ENCODE measurements around the gene TMEM220.
"Not testable (repeated sequence)": the region's sequence is repeated elsewhere in the genome, so short reads cannot be mapped to it uniquely, and the experiment has no call there.

TMEM220 gene

GRCh38 chr17:10754109-10754508, 24.3 kb upstream of the TMEM220 start:
- DNase-seq: peak; percentile 21

- no peak for DNase-seq
Observed at GRCh38 chr17:10752696-10753095, 22.9 kb upstream of the TMEM220 start.

DNA sequence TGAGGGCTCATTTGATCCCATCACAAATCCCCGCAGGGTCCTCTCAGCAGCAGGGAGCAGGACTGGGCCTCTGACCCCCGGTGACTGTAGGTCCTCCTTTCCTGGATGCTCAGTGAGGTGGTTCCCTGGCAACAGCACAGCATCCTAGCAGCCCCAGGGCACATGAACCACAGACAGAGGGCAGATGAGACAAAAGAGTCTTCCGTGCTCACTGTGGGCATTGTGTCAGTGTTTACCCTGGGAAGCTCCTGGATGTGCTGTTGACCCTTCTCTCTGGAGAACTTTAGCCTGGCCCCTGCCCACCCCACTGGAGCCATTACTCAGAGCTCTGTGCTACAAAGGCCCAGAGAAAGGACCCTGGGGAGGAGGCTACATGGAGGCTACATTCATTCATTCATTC, 21.7 kb upstream of the TMEM220 start:
- DNase-seq: no peak

- DNase-seq: no peak
Observed at GRCh38 chr17:10750210-10750609, 20.4 kb upstream of the TMEM220 start.

- DNase-seq: no peak
Observed at GRCh38 chr17:10748531-10749181, 18.8 kb upstream of the TMEM220 start.

DNA sequence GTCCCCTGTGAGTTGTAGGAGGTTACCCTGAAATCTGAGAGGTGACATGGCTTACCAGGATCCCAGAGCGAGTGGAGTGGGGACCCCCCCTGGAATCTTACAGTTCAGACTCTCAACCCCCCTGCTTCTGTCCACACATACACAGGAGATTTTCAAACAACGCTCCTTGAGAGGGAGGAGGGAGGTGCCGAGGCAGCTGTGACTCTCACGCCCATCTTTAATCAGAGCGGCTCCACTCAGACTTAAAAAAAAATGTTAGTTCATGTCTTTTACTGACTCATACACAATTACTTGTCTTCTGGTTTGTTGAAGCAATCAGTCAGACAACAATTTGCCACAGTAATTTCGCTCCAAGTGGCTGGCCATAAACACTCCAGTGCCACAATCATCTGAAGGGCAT, 15.4 kb upstream of the TMEM220 start:
- DNase-seq: no peak

DNA sequence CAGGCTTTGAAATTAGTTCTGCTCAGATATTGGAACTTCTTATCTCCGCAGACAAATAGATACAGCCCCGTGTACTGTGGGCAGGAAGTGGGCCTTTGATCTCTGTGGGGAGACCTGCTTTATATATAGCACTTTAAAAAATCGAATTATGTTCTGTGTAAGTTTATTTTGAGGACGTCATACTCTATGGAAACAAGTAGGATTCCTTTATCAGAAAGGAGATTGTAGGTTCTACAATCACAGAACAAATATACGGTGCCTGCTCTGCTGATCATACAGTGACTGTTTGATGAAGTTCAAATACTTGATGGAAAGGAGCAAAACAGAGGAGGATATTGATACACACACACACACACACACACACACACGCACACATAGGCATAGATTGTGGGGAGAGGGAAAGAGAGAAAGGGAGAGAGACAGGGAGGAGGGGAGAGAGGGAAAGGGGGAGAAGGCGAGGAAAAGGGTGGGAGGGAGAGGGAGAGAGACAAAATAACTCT, 14.7 kb upstream of the TMEM220 start:
- DNase-seq: no peak

- DNase-seq: no peak
Observed at GRCh38 chr17:10743316-10744009, 13.6 kb upstream of the TMEM220 start.

DNA sequence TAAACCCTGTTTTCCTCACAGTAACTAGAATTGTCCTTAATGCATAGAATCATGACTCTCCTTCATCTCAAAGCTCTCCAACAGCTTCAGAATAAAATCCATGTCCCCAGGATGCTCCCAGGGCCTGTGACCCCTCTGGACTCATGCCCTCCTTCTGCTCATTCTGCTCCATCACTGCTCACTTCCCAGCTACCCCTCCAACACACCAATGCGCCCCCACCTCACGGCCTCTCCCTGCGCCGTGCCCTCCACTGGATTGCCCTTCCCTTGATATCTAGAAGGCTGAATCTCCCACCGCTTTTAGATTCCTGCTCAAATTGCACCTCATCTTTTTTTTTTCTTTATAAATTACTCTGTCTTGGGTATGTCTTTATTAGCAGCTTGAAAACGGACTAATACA, 12.6 kb upstream of the TMEM220 start:
- no peak for DNase-seq

DNA sequence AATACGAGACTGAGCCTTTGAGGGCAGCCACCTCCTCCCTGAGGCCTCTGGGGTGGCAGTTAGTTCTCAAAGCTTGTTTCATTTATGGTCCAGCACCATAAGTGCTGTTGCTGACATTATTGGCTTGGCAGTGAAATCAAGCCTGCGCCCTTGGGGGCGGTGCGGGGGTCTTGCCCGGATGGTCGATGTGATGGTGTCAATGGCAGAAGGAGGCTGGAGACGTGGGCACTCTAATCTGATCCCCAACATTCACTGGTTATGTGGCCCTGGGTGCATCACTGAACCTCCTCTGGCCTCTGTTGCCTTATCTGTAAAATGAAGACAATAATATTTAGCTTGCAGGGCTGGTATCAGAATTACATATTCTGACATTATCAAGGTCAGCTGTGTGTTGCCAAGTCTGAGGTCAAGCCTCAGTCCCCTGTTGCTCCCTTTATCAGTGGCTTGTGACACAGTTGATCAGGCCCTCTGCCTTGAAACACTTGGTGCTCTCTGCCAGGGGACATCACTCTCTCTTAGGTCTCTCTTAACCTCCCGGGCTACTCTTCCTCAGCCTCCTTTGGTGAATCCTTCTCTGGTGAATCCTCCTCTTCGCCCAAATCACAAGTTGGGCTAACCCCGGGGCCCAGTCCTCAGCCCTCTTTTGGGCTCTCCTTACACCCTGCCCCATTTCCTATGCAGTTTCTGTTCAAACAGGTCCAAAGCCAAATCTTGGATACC, 11.8 kb upstream of the TMEM220 start:
- no peak for DNase-seq

DNA sequence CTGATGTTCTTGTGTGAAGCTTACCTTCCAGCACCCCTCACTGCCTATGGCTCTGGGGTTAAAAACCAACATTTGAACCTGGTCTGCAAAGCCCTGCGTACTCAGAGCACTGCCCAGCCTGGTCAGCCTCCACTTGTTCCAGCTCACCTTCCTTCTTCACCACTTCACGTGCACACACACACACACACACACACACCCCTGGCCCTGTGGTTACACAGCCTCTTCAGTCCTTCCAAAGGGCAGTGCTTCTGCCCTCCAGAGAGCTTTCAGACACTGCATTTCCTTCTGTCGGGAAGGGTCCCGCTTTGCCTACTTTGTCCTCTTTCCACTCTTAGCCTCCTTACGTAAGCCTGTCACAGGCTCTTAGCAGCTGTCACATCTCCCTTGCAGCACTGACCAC, 9.6 kb upstream of the TMEM220 start:
- DNase-seq: no peak

- DNase-seq: no peak
Observed at GRCh38 chr17:10738521-10739258, 8.9 kb upstream of the TMEM220 start.

DNA sequence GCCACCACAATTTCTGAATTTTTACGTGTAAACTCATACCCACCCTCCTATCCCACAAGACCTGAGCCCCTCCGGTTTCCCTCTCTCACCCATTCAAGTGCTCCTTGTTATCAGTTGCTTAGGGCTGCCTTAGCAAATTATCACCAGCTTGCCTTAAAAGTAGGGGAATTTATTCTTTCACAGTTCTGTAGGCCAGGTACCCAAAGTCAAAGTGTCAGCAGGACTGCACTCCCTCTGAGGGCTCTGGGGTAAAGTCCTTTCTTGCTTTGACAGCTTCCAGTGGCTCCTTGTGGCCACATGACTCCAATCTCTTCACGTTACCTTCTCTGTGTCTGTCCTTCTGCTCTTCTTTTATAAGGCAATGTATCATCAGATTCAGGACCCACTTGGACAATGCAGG, 7.9 kb upstream of the TMEM220 start:
- no peak for DNase-seq

DNA sequence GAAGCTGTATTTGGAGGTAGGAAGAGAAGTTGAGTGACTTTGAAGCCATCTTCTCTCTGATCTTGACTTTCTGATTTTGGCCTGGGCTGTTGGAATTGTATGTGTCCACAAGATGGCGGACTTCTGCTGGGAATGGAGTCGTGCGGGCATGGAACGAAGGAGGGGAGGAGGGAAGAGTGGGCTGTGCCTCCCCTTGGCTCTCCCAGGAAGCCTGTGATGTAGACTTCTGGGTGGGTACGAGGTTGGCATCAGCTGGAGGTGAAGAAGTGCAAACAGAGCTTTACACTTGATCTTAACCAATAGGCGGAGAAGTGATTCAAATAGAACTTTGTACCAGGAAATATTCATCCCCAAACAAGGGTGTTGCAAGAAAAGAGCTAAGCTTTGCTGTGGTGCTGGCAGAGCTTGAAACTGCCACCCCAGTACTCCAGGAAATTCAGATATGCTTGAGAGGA, 7.4 kb upstream of the TMEM220 start:
- DNase-seq: peak; percentile 10

DNA sequence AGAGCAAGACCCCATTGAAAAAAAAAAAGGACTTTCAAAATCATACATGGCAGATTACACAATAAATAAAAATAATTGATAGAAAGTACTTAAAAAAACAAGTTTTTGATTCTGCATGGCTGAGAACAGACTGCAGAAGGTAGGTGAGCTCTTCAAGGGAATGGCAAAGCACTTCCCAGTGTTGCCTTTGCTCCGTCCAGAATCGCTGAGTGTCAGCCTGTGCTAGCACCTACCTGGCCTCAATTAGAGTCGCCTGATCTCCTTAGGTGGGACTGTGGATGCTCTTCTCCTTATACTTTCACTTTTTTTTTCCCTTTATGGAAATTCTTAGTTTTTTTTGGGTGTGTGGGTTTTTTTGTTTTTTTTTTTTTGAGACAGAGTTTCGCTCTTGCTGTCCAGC, 6.0 kb upstream of the TMEM220 start:
- no peak for DNase-seq

GRCh38 chr17:10735251-10735650, 5.4 kb upstream of the TMEM220 start:
- no peak for DNase-seq

DNA sequence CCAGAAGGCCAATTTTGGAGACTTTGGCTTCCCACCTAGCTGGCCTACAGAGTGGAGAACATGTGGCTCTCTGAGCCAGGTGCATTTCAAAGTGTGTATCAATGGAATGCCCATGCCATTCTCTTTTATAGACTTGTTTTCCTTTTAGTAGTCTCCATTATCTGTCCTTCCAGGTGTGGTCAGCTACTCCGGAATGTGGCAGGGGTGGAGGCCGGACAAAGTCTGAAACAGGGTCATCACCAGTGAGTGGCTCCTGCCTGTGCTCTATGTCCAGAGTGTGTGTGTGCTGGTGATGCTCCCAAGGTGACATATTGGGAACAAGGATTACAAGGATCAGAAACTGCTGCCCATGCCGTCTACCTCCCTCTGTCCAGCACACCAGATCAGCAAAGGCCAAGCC, 3.8 kb upstream of the TMEM220 start:
- no peak for DNase-seq

DNA sequence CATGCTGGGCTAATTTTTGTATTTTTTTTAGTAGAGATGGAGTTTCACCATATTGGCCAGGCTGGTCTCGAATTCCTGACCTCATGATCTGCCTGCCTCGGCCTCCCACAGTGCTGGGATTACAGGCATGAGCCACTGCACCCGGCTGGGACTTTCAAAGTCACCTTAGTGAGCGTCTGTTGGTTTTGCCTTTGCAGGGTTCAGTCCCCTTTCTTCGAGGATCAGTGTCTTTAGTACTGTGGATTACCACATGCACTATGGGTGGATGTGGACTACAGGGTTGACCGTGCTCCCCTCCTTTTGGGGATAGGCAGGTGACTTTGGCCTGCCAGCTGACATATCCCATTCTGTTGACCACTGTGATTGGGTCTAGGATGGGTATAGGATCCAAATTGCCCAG, 2.3 kb upstream of the TMEM220 start:
- not testable (repeated sequence) for DNase-seq

DNA sequence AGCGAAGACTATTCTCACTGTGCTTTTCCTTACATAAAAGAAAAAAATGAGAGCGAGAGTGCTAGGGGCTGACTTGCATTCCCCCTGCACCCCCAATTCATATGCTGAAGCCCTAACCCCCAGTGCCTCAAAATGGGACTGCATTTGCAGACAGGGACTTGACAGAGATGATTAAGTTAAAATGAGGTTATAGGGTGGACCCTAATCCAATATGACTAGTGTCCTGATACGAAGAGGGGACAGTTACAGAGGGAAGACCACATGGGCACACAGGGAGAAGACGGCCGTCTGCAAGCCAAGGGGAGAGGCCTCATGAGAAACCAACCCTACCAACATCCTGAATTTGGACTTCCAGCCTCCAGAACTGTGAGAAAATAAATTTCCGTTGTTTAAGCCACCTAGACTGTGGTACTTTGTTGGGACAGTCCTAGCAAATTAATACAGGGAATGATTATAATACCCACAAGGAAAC, 1.6 kb upstream of the TMEM220 start:
- DNase-seq: no peak

GRCh38 chr17:10730247-10730646, 424 bp upstream of the TMEM220 start:
- DNase-seq: not testable (repeated sequence)

DNA sequence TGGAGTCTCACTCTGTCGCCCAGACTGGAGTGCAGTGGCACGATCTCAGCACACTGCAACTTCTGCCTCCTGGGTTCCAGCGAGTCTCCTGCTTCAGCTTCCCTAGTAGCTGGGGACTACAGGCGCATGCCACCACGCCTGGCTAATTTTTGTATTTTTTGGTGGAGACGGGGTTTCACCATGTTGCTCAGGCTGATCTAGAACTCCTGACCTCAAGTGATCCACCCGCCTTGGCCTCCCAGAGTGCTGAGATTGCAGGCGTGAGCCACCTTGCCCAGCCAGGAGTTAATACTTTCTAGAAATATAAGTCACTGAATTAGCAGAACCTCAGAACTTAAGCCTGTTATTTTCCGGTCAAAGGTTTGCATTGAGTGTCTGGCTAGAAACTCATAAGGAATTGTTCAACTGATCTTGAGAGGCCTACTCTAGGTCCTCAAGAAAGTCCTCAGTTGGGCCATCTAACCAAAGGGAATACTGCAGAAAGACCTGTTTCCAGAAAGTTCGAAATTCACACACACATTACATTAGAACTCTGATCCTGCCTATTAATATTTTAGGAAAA, 1.4 kb downstream of the TMEM220 start:
- DNase-seq: no peak

DNA sequence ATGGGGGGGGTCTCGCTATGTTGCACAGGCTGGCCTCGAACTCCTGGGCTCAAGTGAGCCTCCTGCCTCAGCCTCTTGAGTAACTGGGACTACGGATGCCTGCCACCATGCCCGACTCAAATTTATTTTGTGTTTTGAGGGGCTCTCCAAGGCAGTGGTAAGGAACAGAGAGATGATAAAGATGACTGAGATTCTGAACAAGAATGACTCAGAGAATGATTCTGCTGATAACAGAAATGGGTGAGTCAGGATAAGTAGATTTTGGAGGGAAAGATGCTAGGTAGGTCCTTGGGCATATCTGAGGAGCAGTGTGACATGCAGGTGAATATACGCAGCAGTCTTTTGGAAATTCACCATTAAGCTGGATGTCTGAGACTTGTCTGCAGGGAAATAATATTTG, 2.6 kb downstream of the TMEM220 start:
- peak; percentile 21 for DNase-seq

DNA sequence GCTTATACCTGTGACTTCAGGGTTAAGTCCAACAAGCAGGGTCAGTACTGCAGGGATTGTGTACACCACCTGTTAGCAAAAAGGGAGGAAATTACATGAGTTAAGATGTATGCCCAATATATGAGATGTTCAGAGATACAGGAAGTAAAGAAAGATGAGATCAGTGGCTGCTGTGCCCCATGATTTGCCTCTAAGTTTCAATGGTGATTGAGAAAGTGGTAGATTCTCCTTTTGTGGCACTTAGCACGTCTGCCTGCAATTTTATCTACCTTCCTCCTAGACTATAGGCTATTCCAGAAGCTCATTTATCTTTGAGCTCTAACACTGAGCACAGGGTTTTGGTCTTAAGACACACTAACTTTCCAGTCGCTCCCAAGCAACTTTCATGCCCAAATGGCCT, 3.6 kb downstream of the TMEM220 start:
- no peak for DNase-seq

All from stimulated activated CD4-positive, alpha-beta T cell treated with anti-CD3 and anti-CD28 coated beads, Interleukin-1b, Interleukin-23, amount 100 ng/mL, for 48 hours (primary cell).